GM18868 (cell line): ENCODE results near the gene HS6ST1.

Experiments used
- ATAC-seq: cut with Tn5 transposase; IDR thresholded peaks from one replicate; pipeline ENCODE4 v1.9.1; 2021; ENCODE audit warnings: mild to moderate bottlenecking, moderate library complexity; ENCODE audit not compliant: unreplicated experiment

HS6ST1 gene

DNA sequence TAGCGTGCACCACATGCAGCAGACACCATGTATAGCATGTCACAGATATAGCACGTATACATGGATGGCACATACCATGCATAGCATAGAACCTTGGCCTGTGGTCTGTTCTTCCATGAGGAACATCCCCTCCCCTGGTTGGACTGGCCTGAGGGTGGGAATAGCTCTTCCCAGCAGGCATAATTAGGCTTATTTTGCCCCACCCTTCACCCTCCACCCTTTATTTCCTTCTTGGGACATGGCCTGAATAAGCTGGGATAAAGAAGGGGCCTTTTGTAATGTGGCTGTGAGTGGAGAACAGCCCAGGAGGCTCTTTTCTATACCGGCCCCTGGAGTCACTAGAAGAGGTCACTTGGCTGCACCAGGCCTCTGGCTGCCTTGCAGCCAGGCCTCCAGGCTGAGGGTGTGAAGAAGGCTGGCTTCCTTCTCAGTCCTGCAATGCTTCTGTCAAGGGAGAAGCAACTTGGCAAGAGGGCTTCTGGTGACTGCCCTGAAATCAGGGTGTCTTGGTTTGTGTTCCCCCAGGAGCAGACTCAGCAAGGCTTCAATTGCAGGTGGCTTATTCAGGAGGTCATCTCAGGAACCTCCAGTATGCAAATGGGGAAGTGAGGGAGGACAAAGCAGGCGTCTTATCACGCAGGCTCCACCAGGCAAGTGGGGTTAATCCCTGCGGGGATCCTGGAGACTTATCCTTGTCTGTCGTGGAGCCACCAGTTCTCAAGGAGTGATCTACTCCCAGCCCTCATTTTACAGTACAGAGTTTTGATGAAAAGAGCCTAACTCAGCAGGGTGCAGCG lies 68.2 kb downstream of the HS6ST1 start:
- ATAC-seq: no peak

DNA sequence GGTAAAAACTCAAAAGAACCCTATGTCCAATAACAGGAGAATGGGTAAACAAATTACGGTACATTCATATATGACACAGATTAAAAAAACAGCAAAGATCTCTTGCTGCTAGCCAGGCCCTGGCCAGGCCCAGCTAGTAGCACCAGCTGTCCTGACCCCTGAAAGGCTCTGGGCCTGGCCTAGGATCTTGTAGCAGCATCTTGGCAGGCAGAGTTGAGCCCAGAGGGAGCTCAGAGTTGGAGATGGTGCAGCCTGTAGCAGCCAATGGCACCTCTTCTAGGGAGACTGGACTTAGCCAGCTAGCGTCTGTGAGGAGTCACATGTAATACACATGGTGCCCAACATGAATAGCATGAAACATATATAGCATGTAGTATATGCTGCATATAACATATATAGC lies 69.1 kb downstream of the HS6ST1 start:
- ATAC-seq: no peak

DNA sequence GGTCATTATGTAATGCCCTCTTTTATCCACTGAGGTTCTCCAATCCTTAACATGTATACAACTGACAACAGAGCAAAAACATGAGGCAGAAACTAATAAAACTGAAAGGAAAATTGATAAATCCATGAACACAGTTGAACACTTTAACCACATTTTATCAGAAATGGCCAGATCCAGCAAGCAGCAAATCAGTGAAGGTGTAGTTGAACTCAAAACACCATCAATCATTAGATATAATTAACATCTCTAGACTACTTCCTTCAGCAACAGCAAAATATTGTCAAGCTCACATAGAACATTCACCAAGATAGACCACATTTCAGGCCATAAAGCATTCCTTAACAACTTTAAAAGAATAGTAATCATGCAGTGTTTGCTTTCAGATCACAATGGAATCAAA lies 72.9 kb downstream of the HS6ST1 start:
- no peak for ATAC-seq

DNA sequence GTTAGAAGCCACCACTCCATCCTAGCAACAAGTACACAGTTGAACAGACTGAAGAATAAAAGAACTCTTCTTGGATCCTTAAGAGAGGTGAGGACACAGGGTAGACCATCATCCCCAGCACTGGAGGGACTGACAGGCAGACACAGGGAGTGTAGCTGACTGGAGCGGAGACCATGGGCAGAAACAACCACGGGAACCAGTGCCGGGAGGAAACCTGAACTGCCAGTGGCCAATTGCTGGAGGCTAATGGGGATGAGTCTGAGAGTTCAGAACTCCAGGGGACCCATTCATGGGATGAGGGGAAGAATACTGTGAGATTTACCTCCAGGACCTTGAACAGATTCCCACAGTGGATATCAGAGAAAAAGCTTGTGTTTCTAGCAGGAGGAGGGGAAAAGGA lies 76.8 kb downstream of the HS6ST1 start:
- no peak for ATAC-seq

DNA sequence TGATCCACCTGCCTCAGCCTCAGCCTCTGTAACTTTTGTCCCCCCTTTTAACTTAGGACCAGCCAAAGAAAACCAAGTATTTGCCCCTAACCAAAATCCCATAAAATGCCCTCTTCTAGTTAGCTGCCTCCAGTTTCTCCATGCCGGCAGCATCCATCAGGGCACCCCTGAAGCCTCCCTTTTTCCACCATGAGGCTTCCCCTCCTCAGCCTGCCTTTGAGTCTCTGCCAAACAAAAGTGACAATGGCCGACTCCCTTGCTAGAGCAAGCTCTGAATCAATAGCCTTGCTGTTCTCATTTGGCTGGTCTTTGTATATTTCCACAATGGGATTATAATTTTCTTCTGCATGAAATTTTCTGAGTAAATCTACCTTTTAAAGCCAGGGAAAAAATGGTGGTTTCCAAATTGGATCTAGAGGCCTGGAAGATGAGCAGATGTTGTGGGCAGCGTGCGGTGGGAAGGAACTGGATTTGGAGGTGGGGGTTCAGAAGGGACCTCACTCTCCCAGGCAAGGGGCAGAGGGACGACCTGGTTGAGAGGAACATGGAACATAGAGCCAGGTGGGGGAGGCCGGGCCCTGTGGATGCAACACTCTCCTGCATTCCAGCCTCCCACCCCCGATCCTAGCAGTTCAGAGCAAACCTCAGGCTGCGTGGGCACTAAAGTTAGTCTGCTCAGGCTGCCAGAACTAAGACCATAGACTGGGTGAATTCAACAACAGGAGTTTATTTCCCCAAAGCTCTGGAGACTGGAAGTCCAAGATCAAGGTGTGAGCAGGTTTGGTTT lies 80.6 kb downstream of the HS6ST1 start:
- ATAC-seq: no peak

DNA sequence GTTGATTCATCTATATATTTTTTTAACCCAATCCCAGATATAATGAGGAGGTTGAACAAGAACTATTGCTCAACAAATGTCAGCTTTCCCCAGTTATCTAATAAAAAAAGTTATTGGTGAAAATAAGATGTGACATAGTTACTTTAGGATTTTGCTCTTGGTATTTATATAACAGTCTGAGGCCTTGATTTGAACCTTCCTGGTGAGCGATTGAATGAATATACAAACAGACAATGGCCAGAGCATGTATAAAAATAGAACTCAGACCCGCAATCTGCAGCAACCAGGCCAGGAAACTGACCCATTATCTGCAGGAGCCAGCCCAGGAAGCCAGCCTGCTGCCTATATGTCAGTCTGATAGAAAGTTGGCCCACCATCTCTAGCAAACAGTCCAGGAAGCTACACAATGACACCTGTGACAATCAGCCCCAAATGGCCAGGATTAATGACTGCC lies 81.6 kb downstream of the HS6ST1 start:
- ATAC-seq: no peak

DNA sequence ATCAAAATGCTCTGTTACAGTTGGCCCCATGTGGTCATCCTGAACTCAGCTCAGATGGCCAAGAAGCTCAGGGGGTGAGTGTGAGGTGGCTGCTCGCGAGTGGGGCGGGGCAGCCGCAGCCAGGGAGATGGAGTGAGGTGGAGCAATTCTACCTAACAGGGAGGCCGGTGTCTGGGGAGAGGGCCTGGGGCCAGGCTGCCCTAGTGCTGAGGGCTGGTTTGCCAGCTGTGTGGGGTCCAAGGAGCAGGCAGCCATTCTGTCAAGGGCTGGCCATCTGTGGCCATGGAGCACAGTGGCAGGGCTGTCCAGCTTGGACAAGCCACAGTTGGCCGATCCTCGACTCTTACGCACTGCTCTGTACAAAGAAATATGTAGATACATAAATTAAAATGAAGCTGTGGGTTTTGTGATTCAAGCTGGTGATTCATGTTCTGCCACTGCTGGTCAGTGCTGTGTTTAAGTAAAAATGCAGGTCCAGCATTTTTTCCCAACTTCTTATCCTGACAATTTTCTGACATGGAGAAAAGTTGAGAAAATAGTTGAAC lies 82.1 kb downstream of the HS6ST1 start:
- ATAC-seq: no peak

DNA sequence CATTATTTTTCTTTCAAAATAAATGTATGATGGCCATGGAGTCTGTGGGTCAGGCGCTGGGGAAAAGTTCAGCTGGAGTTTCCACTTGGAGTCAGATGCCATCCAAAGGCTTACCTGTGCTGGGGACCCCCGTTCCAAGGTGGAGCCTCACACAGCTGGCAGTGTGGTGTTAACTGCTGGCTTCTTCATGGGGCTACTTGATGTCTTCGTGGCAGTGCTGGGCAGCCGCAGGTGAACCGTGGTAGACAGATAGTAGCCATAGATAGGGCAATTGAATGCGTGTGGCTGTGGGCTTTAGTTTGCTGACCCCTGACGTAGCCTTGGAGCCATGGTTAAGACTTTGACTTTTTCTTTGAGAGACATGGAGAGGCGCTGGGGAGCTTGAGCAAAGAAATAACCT lies 83.1 kb downstream of the HS6ST1 start:
- no peak for ATAC-seq

DNA sequence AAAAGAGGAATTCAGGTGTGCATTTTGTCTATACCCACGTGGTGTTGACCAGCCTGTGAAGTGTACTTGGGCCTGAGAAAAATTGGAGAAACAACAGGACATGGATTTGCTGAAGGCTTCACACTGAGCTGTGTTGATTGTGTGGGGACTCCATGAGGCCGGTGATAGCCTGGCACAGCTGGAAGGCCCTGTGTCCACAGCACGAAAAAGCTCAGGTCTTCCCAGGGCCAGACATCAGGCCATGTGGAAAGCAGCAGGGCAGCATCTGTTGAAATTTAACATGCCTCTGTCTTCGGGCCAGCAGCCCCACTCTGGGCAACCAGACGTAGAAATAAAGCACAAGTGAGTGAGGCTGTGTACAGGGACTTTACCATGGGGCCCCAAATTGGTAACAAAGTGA lies 84.1 kb downstream of the HS6ST1 start:
- ATAC-seq: no peak

DNA sequence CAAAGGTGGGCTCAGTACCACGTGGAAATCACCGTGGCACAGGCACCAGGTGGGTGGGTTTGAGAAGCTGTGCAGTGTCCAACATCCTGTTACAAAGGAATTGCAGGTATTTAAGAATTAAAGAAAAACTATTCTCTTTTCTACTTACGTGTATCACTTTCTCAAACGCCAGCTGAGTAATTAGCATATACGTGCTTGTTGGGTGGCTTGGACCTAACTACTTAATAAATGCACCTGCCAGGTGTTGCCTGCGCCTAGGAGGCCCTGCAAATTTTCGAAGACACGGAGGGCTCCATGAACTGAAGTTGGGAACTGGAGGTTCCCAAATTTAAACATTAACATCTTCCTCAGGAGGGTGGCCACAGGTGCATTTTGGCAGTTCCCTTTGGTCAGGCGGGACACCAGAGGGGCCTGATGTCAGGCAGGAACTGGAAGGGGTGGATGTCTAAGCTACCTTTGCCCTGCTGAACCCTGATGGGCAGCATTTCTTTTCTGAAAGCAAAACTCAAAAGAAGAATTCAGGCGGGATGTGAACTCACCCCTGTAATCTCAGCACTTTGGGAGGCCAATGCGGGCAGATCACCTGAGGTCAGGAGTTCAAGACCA lies 84.8 kb downstream of the HS6ST1 start:
- peak; percentile 9 for ATAC-seq

DNA sequence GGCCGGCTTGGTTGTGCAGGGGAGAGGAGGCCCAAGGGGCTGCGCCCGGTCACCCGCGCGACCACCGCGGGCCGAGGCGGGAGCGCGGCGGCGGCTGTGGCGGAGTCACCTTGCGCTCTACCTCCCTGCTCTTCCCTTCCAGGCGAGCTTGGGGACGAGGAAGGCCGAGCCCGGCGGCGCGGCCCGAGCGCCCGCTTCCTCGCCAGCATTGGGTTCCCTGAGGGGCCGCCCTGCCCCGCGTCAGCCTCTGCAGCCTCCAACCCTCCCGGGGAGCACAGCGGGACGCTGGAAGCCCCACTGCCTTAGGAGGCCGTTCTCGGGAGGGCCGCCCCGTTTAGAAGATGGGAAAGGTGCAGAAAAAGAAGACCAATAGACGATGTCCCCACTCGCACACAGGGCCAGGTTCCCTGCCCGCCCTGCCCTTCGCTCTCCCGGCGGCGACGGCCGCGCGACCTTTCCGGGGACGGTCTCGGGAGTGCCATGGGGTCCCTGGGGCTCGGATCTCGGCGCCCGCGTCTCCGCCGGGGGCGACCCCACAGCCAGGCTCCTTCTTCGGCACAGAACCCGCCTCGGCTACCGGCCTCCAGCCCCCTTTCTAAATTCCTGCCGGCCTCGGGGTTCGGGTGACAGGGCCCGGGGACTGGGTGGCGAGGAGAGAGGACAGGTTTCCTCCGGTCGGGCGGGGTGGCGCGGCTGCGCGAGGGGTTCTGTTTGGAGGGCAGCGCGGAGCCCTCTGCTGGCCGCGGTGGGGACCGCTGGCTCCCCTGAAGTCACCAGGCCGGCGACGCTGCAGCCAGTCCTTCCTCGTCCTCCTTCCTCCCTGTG lies 85.5 kb downstream of the HS6ST1 start:
- peak; percentile 98 for ATAC-seq

DNA sequence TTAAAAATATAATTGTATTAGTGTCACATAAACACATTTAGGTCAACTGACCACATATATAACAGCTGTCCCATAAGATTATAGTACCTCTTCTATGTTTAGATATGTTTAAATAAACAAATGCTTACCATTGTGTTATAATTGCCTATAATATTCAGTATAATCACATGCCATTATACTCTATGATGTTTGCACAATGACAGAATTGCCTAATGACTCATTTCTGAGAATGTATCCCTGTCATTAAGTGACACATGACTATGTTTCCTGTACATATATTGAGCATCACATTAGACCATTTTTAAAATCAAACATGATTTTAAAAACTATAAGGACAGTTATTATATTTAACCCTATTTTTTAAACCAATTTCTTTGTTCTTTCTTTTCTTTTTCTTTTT lies 89.8 kb downstream of the HS6ST1 start:
- ATAC-seq: no peak

DNA sequence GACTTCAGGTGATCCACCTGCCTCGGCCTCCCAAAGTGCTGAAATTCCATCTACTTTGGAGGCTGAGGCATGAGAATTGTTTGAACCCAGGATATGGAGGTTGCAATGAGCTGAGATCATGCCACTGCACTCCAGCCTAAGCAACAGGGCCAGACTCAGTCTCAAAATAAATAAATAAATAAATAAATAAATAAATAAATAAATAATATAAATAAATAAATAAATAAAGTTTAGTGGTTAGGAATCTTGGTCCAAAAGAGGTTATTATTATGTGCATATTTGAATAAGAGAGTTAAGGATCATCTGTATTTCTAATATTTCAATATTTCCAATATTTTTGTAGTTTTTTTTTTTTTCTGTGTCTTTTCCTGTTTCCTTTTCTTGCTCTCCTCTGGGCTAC lies 90.8 kb downstream of the HS6ST1 start:
- ATAC-seq: no peak

DNA sequence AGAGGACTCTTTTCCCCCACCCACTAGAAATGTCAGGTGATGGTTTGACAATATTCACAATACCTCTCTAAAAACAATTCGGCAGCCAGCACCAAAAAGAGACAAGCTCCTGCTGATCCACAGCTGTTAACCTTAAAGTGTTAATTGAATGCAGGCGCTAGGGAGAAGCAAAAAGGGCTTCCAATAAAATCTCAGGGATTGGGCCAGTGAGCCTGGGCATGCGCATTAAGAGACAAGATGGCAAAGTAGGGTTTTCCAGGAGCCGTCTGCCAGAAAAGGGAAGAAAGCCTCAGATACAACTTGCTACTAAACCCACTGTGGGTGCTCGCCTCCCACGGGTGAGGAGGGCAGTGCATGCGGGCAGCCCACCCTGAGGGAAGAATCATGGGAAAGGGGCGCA lies 98.8 kb downstream of the HS6ST1 start:
- no peak for ATAC-seq

DNA sequence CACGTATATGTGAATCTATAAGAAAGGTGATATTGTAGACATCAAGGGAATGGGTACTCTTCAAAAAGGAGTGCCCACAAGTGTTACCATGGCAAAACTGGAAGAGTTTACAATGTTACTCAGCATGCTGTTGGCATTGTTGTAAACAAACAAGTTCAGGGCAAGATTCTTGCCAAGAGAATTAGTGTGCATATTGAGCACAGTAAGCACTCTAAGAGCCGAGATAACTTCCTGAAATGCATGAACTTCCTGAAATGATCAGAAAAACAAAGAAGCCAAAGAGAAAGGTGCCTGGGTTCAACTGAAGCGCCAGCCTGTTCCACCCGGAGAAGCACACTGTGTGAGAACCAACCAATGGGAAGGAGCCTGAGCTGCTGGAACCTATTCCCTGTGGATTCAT lies 101.0 kb downstream of the HS6ST1 start:
- no peak for ATAC-seq

DNA sequence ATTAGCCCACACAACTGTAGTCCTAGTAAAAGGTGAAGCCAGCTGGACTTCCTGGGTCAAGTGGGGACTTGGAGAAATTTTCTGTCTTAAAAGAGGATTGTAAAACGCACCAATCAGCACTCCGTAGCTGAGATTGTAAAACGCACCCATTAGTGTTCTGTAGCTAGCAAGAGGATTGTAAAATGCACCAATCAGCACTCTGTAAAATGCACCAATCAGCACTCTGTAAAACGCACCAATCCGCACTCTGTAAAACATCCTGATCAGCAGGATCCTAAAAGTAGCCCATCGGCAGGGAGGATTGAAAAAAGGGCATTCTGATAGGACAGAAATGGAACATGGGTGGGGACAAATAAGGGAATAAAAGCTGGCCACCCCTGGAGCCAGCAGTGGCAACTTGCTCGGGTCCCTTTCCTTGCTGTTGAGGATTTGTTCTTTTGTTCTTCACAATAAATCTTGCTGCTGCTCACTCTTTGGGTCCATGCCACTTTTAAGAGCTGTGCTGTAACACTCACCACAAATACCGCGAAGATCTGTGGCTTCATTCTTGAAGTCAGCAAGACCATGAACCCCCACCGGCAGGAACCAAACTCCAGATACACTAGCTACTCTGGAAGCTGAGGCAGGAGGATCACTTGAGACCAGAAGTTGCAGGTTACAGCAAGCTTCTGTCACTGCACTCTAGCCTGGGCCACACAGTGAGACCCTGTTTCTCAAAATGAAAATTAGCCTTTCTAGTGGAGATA lies 102.6 kb downstream of the HS6ST1 start:
- no peak for ATAC-seq
